Measurements from ENCODE around the gene CATSPERB. TPM values are rescaled to one million over a fixed set of nuclear protein-coding genes. Genes with fewer than 3 reads are reported as not detected.
"Not testable (repeated sequence)": the region's sequence is repeated elsewhere in the genome, so short reads cannot be mapped to it uniquely, and the experiment has no call there.

Gene CATSPERB
- total and polyA plus RNA-seq, 3 donors from 2014 or later: 5.0 to 6.4 (median 6.1) TPM

GRCh38 chr14:91748049-91748448, 16.2 kb upstream of the CATSPERB start:
- Histone ChIP-seq H3K27ac (no peak overlapping the region), H3K36me3 (ENCODE audit: low read depth, missing control alignments) (no peaks in the 10 kb centered on the region), H3K4me3 (no peak overlapping the region), H3K27me3 (no peaks in the 10 kb centered on the region), H3K4me1 (no peaks in the 10 kb centered on the region), H3K9me3 (no peaks in the 10 kb centered on the region)
- intact Hi-C loops (cut with DNase I; ENCODE audit: low total_unique reads): no loop called here
- WGBS, 2 donors: 96% methylated on average over 2 of the region's 2 CpGs
- TF ChIP-seq, protein P1, sequence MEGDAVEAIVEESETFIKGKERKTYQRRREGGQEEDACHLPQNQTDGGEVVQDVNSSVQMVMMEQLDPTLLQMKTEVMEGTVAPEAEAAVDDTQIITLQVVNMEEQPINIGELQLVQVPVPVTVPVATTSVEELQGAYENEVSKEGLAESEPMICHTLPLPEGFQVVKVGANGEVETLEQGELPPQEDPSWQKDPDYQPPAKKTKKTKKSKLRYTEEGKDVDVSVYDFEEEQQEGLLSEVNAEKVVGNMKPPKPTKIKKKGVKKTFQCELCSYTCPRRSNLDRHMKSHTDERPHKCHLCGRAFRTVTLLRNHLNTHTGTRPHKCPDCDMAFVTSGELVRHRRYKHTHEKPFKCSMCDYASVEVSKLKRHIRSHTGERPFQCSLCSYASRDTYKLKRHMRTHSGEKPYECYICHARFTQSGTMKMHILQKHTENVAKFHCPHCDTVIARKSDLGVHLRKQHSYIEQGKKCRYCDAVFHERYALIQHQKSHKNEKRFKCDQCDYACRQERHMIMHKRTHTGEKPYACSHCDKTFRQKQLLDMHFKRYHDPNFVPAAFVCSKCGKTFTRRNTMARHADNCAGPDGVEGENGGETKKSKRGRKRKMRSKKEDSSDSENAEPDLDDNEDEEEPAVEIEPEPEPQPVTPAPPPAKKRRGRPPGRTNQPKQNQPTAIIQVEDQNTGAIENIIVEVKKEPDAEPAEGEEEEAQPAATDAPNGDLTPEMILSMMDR (IDR thresholded peaks at IDR 0.05): no peak
- no peak for TF ChIP-seq POLR2A (IDR thresholded peaks at IDR 0.05)
- no peak for DNase-seq

DNA sequence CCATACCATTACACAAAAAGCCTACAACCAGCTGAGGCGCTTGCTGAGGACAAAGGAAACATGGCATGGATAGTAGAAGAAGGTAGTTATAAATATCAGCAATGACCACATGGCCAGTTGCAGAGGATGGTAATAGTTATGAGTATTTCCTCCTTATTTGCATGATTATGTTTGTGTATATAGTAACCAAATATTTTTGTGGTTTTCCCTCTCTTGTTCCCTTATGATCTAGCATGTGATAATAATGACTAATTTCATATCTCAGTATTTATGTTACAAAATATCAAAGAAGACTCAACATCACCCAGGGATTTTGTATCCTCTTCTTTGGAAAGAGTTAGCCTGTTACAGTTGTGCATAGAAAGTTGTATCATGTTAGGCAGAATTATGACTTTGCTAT, 13.5 kb upstream of the CATSPERB start:
- intact Hi-C loops (cut with DNase I; ENCODE audit: low total_unique reads): no loop called here
- Histone ChIP-seq H3K9me3 (no peaks in the 10 kb centered on the region), H3K27ac (no peak overlapping the region), H3K4me3 (no peak overlapping the region), H3K36me3 (ENCODE audit: low read depth, missing control alignments) (no peaks in the 10 kb centered on the region), H3K27me3 (no peaks in the 10 kb centered on the region), H3K4me1 (no peaks in the 10 kb centered on the region)
- no peak for TF ChIP-seq POLR2A (IDR thresholded peaks at IDR 0.05)
- TF ChIP-seq, protein P1 (IDR thresholded peaks at IDR 0.05): no peak
- DNase-seq: no peak
- 100% methylated on average over 1 of the region's 1 CpG for WGBS, 2 donors

DNA sequence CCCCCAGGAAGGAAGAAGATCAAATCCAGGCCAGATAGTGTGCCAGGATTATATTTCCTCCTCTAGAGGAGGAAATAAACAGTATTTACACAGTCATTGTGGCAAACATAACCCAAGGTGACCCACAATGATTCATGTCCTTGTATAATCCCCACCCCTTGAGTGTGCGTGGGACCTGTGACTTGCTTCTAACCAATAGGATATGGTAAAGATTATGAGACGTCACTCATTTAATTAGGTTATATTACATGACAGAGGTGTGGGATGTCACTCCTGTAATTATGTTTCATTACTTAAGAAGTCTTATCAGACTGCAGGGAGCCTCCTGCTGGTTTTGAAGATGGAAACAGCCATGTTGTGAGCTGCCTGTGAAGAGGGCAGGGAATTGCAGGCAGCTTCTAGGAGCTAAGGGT, 12.2 kb upstream of the CATSPERB start:
- no peaks in the 10 kb centered on the region for H3K36me3 ChIP-seq (ENCODE audit: low read depth, missing control alignments)
- no peak overlapping the region for H3K4me3 ChIP-seq
- no peak overlapping the region for H3K27ac ChIP-seq
- TF ChIP-seq, protein P1 (IDR thresholded peaks at IDR 0.05): no peak
- no peak for TF ChIP-seq POLR2A (IDR thresholded peaks at IDR 0.05)
- intact Hi-C loops (cut with DNase I; ENCODE audit: low total_unique reads): no loop called here
- no peaks in the 10 kb centered on the region for H3K9me3 ChIP-seq
- no peak for DNase-seq
- WGBS, 2 donors: 71 to 83% methylated on average over 2 of the region's 2 CpGs
- no peaks in the 10 kb centered on the region for H3K27me3 ChIP-seq
- no peaks in the 10 kb centered on the region for H3K4me1 ChIP-seq

GRCh38 chr14:91743305-91743653, 11.4 kb upstream of the CATSPERB start:
- no peak overlapping the region for H3K27ac ChIP-seq
- no peaks in the 10 kb centered on the region for H3K9me3 ChIP-seq
- H3K27me3 ChIP-seq: no peaks in the 10 kb centered on the region
- no peak overlapping the region for H3K4me3 ChIP-seq
- H3K36me3 ChIP-seq (ENCODE audit: low read depth, missing control alignments): no peaks in the 10 kb centered on the region
- no peak for TF ChIP-seq POLR2A (IDR thresholded peaks at IDR 0.05)
- TF ChIP-seq, protein P1 (IDR thresholded peaks at IDR 0.05): no peak
- 88 to 94% methylated on average over 2 of the region's 2 CpGs for WGBS, 2 donors
- no peak for DNase-seq
- intact Hi-C loops (cut with DNase I; ENCODE audit: low total_unique reads): no loop called here
- no peaks in the 10 kb centered on the region for H3K4me1 ChIP-seq

DNA sequence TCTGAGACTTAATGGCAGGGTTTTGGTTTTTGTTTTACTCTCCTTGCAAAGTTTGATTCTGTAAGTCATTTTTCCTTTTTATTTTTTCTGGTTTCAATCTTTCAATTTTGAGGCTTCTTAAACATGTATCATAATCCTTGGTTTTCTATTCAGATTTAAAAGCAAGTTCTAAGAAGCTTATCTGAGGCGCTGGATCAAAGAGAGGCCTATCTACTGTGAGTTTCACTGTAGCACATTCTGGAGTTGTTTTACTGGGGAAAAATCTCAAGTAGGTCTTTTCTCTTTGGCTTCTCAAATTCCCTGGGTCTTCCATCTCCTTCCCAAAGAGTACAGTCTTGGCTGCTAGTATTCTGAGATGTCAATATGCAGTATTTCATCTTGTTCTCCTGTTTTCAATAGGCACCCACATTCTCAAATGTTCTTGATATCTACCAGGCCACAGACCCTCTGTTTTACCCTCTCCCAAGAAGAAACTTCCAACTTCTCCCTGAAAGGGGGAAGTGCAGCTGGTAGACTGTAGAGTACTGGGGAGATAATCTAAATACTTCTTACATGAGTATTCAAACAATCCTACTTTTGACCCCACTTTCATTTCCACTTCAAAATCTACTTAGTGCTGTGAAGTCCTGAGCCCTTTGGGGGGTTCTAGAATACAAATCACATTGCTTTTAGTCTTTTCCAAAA, 10.9 kb upstream of the CATSPERB start:
- DNase-seq: no peak
- no peaks in the 10 kb centered on the region for H3K36me3 ChIP-seq (ENCODE audit: low read depth, missing control alignments)
- H3K4me1 ChIP-seq: no peaks in the 10 kb centered on the region
- no peak overlapping the region for H3K27ac ChIP-seq
- H3K27me3 ChIP-seq: no peaks in the 10 kb centered on the region
- WGBS, 2 donors: 70 to 83% methylated on average over 1 of the region's 1 CpG
- intact Hi-C loops (cut with DNase I; ENCODE audit: low total_unique reads): no loop called here
- no peaks in the 10 kb centered on the region for H3K9me3 ChIP-seq
- TF ChIP-seq, protein P1 (IDR thresholded peaks at IDR 0.05): no peak
- no peak for TF ChIP-seq POLR2A (IDR thresholded peaks at IDR 0.05)
- H3K4me3 ChIP-seq: no peak overlapping the region

DNA sequence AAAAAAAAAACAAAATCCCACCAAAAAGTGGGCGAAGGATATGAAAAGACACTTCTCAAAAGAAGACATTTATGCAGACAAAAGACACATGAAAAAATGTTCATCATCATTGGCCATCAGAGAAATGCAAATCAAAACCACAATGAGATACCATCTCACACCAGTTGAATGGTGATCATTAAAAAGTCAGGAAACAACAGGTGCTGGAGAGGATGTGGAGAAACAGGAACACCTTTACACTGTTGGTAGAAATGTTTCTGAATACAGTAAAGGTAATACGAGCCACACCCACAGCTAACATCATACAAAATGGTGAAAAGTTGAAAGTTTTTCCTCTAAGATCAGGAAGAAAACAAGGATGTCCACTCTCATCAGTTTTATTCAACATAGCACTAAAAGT, 8.0 kb upstream of the CATSPERB start:
- 94 to 97% methylated on average over 2 of the region's 2 CpGs for WGBS, 2 donors
- DNase-seq; H3K4me3 ChIP-seq; intact Hi-C loops (cut with DNase I; ENCODE audit: low total_unique reads); H3K4me1 ChIP-seq; H3K27ac ChIP-seq; H3K9me3 ChIP-seq; H3K27me3 ChIP-seq; H3K36me3 ChIP-seq (ENCODE audit: low read depth, missing control alignments): not testable (repeated sequence)
